Mucosa of gallbladder (tissue), 1 donor: Measurements from ENCODE around the gene ZNF576. TPM values are rescaled to one million over a fixed set of nuclear protein-coding genes. Genes with fewer than 3 reads are reported as not detected.
"Not testable (repeated sequence)": the region's sequence is repeated elsewhere in the genome, so short reads cannot be mapped to it uniquely, and the experiment has no call there.

ENCODE experiments used
- DNase-seq: peaks from one replicate; pipeline ENCODE4 v3.0.0-alpha.2; 2020; ENCODE audit warnings: low spot score
- total RNA-seq: library from RNA; stranded (reverse); gene quantifications from one replicate; pipeline ENCODE4 v1.2.1, GENCODE V29; 2021
- donor health status: DM: no; HTN: no; CAD: no.

The ZNF576 gene, protein sequence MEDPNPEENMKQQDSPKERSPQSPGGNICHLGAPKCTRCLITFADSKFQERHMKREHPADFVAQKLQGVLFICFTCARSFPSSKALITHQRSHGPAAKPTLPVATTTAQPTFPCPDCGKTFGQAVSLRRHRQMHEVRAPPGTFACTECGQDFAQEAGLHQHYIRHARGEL
- total RNA-seq, result 17.9 TPM

DNA sequence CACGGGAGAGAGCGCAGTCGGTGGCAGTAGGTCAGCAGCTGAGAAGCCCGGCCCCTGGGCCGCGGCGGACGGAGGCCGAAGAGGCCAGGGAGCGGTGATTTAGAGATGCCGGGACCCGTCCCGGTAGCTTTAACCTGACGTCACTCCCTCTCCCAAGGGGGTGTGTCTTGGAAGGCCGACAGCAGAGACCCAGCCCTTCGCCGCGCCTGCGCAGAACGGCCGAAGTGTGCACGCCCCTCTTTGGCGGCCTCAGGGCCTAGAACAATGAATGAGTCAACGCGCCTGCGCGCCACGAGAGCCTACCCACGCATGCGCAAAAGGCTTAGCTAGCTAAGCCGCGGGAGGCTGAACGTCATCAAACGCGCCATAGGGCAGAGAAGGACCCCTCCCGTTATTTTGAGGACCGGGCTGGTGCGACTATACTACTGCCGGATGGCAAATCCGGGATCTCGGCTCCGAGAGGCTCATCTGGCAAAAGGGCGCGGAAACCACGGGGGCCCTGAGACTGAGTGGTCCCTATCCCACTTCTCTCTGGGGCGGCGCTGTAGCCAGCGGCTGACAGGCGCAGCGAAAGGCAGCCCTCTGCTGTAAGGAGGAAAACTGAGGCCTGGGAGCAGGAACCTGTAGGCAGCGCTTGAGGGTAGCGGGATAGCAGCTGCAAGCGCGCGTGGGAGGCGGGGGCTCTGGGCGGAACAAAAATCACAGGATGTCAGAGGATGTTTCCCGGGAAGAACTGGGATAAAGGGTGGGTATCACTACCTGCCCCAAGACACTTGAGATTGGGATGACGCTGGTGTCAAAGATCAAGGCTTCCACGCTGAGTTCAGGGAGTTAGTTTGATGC lies at the start of gene ZNF576, which contains the start of gene IRGQ:
TSS of gene ZNF576 (plus strand) at position 597 of the 843 bp plus-strand sequence. CDS start 514 bp downstream, outside the sequence.
TSS of gene IRGQ (minus strand) at position 136 of the 843 bp plus-strand sequence. CDS start 796 bp downstream, outside the sequence.
- peak; percentile 100 for DNase-seq

DNA sequence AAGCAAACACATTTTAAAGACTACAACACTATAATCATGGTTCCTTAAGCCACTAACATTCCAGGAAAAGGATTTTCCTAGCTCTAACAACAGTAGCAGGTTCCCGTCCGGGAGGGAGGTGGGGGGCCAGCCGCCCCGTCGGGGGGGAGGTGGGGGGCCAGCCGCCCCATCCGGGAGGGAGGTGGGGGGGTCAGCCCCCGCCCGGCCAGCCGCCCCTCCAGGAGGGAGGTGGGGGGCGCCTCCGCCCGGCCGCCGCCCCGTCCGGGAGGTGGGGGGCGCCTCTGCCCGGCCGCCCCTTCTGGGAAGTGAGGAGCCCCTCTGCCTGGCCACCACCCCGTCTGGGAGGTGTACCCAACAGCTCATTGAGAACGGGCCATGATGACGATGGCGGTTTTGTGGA lies 48.5 kb upstream of the ZNF576 start:
- not testable (repeated sequence) for DNase-seq

DNA sequence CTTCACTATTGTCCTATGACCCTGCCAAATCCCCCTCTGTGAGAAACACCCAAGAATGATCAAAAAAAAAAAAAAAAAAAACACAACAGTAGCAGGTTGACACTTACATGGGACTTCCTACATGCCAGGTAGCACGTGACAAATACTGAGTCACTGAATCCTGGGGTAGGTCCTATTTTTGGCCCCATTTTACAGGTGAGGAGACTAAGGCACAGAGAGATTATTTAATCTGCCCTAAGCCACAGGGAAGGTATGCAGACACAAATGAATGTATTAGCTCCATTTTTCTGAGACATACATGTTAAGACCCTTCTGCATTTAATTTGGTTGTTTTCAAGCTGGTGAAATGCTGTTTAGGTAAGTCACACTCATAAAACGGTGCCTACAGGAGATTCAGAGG lies 47.7 kb upstream of the ZNF576 start:
- no peak for DNase-seq

DNA sequence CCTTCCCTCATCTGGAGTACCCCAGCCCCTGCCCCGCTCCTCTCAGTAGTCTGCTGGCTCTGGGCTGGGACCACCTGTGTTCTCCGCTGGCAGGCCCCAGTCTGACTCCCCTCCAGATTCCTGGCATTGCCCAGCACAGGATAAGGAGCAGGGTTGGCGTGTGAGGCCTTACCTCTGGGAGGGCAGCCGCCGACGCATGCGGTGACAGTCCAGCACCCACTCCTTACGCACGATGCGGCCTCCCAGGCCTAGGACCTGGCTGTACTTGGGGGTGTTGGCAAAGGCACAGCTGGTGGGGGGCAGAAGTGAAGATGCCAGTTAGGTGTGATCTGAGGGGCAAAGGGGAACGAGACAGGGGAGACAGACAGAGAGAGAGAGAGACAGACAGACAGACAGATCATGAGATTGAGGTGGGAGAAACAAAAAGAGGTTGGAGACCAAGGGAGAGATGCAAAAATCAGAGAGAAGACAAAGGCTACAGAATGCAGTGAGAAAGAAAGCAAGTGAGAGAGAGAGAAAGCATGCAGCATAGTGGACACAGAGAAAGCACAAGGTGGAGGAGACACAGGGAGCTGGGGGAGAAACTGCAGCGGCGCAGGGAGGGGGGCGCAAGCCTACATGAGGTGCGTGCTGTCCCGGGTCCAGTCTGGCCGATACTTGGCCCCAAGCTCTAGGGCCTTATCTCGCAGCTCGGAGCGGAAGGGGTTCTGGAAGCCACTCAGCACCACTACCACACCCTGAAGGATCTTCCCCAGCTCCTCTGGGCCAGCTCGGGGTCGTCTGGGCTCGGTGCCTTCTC lies 44.8 kb upstream of the ZNF576 start:
- no peak for DNase-seq

DNA sequence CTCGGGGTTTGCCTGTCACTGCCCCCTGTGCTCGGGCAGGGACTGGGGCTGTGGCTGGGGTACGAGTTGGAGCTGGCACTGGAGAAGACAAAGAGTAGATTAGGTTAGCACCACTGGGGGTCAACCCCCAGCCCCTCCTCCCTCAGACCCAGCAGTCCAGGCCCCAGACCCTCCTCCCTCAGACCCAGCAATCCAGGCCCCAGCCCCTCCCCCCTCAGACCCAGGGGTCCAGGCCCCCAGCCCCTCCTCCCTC lies 44.3 kb upstream of the ZNF576 start:
- DNase-seq, result no peak

DNA sequence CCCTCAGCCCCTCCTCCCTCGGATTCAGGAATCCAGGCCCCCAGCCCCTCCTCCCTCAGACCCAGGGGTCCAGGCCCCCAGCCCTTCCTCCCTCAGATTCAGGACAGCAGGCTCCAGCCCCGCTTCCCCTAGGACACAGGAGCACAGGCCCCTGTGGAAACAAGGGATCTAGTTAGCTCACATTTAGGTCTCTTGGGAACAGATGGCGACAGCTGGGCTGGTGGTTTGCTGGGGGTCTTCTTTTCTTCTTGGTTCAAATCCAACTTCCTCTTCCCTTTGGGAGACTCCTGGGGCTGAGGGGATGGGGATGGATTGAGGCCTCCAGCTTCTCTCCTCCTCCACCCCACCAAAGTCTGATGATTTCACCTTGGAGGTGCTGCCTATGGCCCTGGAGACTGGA lies 43.8 kb upstream of the ZNF576 start:
- DNase-seq, result no peak

DNA sequence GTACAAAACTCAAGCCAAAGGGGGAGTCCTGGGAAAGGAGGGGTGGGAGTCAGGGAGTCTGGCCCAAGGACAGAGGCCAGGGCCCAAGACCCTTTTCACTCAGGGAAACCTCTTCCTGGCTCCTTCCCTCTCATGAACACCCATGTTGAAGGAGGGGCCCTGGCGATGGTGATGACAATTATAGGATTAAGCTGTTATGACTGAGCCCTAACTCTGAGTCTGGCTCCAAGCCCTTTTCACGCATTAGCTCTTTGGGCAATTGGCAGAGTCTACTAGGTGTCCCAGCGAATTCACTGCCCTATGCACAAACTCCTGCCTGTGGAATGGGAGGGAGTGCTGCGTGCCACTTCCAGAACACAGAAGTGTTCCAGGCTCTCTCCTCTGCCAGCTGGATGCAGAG lies 42.7 kb upstream of the ZNF576 start:
- DNase-seq, result no peak

DNA sequence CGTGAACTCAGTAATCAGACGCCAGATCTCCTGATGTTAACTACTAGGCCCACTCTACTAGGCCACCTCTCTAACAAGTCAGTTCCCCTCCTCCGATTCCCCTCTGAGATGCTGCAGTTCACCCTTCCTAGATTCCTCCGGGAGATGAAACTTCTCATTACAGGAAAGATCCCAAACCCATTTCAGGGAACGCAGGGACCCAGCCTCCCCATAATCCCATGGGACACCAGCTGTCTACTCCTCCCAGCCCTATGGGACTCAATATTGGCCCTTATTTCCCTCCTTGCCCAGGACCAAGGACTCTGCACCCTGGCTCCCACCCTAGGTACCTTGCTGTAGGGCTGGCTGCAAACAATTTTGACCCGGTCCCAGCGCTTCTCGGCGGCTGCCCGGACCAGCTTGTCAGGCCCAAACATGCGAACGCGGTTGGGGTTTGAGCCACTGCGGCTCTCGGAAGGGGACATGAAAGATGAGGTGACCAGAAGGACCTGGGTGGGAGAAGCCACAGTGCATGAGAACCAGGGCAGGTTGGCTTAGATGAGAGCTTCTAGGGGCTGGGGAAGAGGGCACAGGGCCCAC lies 42.0 kb upstream of the ZNF576 start:
- DNase-seq, result no peak

DNA sequence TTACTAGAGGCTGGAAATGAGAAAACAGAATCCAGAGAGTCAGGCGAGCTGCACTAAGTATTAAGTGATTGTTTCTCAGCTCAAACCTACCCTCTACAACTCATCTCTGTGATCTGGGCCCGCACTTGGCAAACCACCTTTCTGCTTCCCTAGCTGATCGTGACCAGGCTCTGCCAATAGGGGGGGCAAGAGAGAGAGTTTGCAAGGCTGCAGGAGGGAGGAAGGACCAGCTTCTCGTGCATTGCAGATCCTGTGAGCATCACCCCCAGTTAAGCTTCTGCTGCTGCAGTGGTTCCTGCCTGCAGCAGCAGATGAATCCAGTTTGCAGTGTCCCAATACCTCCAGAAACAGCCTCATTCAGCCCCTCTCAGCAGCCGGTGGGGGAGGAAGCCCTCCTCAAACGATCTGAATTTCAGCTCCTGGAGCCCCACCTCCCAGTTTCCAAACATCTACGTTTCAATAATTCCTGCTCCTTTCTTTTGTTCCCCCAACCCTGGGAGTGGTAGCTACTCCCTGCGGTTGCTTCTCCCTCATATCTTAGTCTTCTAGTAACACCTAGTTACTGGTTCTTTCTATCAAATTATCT lies 41.1 kb upstream of the ZNF576 start:
- peak; percentile 78 for DNase-seq

DNA sequence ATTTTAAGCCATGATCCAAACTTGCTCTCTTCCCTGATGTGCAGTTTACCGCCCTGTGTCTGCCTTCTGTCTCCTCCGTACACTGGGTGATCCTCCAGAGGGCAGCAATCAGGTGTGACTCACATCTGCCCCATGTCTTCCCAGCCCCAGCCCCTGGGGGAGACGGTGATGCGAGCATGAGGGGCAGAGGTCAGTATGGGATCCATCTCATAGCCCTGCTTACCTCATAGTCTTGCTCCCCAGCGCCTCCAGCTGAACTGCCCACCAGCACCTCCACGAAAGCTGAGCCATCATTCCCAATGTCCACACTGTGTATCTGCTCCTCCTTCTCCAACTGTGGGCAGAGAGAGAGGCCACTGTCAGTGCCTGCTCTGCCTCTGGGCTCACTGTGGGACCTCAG lies 35.7 kb upstream of the ZNF576 start:
- DNase-seq, result no peak

DNA sequence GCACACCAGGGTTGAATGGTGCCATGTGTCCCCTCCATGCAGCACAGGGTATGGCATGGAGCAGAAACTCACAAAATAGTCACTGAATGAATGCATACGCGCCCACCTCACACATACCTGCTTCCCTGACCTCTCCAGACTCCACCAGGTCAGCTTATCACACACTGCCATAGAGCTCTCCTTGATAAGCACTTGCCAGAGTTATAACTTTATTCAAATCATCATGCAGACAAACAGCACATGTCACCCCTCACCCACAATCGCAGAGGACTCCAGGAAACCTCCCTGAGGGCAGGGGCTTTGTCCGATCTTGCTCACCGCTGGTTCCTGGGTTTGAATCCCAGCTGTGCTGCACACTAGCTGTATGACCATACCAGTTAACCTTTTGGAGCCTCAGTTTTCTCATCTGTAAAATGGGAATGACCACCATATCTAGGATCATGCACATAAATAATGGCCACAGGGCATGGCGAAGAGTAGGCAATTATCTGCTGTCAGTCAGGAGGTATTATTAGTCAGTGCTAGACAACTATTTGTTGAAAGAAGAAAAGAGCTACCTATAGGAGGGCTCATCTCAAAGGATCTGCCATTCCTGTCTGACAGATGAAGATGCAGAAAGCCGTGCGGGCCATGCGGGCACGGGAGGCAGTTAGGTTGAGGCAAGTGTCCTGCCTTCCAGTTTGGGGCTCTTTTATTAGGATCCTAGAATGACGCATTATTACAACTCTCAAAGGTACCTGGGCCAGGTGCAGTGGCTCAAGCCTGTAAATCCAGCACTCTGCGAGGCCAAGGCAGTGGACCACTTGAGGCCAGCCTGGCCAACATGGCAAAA lies 35.0 kb upstream of the ZNF576 start:
- no peak for DNase-seq

DNA sequence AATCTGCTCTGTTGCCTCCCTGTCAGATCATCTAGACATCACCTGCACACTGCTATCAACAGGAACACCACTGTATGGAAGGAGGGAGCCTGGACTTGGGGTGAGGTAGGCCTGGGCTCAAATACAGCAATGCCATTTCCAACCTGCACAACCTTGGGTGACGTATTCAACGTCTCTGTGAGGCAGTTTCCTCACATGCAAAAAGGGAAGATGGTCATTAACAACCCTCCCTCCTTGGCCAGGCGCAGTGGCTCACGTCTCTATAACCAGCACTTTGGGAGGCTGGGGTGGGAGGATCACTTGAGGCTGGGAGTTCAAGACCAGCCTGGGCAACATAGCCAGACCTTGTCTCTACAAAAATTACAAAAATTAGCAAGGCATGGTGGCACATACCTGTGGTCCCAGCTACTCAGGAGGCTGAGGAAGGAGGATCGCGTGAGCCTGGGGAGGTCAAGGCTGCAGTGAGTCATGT lies 34.1 kb upstream of the ZNF576 start:
- DNase-seq, result no peak

DNA sequence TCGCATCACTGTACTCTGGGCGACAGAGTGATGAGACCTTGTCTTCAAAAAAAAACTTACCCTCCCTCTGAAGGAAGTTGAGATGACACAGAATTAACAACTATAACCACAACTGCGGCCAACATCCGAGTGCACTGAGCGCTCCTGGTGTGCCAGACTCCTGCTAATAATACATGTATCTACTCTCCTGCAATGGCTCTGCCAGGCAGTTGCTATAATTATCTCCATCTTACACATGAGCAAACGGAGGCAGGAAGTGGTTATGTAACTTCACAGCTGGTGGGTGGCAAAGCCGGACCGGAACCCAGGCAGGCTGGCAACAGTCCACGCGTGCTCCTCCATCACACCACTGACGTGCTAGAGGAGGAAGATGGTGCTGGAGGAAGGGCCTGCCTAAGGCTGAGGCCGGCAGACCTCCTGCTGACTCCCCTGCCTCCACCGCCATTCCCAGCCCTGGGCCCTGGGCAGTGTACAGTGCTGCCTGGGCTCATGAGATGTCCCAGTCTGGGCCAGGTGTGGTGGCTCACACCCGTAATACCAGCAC lies 33.6 kb upstream of the ZNF576 start:
- peak; percentile 85 for DNase-seq

DNA sequence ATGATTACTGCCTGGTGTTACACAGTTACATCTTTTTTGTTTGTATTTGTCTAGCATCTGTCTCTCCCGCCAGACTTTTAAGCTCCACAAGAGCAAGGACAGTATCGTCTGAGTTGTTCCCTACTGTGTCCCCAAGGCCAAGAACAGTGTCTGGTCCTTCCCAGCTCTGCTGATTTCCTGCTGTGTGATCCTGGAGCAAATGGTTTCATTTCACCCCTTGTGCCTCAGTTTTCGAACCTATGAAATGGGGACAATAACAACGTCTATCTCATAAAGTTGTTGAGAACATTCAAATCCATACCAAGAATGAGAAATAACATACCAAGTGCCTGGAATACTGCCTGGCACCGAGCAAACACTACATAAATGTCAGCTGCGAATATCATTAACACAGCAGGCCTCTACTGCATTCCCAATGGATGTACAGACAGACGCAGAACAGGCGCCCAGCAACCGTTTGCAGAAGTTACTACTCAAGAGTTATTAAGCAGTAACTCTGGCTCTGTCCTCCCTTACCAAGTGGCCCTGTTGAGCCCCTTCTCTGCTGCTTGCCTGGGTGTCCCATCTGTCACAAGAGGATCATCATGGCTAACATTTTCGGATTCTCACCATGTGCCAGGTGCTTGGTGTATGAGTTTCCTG lies 32.5 kb upstream of the ZNF576 start:
- DNase-seq, result no peak

DNA sequence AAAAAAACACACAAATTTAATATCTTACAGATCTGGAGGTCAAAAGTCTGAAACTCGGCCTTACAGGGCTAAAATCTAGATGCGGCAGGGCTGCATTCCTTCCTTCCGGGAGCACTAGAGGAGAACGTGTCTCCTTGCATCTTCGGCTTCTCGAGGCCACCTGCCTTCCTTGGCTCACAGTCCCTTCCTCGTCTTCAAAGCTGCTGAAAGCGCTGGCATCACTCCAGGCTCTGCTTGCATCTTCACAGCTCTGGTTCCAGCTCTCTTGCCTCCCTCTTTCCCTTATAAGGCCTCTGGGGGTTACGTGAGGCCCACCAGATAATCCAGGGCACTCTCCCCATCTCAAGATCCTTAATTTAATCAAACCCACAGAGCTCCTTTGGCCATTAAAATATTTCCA lies 31.6 kb upstream of the ZNF576 start:
- no peak for DNase-seq

DNA sequence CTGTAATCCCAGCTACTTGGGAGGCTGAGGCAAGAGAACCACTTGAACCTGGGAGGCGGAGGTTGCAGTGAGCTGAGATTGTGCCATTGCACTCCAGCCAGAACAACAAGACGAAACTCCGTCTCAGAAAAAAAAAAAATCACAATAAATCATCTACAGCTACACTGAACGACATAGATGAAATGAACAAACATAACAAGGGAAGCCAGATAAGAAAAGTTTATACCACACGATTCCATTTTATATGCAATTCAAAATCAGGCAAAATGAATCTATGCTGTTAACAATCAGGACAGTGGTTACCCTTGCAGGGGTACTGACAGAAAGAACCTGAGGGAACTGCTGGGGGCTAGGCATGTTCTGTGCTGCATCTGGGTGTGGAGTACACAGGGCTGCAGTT lies 26.7 kb upstream of the ZNF576 start:
- no peak for DNase-seq

DNA sequence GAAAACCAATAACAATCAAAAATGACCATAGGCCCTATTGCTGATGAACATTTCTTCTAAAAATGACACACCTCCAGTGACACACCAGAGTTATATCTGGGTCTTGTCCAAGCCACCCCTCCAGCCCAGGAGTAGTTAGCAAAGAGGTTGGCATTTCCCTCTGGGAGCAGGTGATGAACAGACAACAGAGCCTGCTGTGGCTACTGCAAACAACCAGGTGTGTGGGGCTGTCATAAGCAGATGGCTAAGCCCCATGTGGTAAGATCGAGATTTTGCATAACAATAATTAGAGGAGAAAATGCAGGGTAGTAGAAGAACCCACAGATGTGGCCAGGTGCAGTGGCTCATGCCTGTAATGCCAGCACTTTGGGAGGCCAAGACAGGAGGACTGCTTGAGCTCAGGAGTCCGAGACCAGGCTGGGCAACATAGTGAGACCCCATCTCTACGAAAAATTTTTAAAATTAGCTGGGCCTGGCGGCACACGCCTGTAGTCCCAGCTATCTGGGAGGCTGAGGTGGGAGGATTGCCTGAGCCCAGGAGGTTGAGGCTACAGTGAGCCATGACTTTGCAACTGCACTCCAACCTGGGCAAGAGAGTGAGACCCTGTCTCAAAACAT lies 26.1 kb upstream of the ZNF576 start:
- DNase-seq, result no peak

DNA sequence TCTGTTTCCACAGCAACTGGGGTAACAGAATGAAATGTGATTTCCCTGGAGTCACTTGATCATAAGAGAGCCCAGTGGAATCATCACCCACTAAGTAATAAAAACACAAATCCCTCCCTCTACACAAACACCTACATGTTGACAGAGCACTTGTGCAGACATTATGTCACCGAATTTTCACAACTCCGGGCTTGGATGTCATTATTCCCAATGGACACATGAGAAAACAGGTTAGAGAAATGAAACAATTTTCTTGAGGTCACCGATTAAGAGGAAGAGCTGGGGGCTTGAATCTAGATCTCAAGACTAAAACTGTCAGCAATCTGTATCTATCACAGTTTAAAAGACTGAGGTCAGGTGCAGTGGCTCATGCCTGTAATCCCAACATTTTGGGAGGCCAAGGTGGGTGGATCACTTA lies 24.2 kb upstream of the ZNF576 start:
- DNase-seq, result no peak

DNA sequence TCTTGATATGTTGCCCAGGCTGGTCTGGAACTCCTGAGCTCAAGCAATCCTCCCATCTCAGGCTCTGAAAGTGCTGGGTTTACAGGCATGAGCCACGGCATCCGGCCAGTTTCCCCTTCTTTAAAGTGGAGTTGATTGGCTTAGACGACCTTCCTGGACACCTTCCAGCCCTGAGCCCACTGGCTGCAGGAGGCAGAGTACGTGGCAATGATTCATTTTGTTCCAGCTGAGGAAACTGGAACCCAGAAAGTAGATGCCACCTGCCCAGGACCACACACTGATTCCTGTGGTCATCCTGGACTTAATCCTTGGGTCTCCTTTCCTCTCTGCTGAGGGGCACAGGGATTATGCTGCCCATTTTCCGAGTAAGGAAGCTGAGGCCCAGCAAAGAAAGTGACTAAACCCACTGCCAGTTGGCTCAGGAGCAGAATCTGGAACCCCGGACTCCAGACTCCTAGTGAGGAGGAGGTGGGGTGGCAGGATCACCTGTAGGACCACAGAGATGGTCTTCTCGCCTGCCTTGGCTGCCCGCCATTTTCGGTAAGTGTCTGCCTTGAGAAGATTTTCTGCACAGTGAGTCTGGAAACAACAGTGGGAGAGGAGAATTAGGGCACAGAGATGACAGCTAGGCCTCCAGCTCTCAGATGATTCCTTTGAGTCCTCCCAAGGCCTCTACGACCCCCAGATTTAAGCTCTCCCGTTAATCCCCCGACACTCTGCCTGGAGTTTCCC lies 21.8 kb upstream of the ZNF576 start:
- DNase-seq, result no peak
